ENCODE data around the gene NCF4.

Gene NCF4

GRCh38 chr22:36838119-36839030 lies 22.4 kb upstream of the NCF4 start:
- ATAC-seq (no peak), DNase-seq (no peak)

DNA sequence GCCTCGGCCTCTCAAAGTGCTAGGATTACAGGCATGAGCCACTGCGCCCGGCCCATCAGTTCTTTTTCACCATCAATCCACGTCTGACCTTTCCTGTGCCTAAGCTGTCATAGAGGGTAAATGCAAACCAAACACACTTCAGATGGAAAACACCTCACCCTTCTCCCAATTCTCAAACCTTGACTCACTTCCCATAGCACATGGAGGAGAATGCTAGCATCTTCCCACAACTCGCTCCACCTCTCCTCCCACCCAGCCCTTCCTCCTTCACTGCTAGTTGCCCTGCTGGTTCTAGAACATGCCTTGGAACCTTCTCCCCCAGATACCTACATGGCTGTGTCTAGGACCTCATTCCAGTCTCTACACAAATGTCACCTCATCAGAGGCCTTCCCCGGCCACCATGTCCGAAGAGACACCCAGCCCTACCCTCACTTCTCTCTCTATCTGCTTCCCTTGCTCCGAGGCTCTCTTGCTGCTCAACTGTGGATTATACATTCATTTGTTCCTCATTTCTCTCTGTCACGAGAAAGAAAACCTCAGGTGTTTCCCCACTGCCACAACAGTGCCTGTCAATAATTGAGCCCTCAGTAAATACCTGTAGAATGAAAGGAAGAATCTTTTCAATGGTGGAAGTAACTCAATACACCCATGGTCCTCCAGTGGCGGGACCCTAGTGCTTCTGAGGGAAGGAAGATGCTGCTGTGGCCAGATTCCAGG lies 21.3 kb upstream of the NCF4 start:
- ATAC-seq: peak; percentile 23
- DNase-seq: no peak

DNA sequence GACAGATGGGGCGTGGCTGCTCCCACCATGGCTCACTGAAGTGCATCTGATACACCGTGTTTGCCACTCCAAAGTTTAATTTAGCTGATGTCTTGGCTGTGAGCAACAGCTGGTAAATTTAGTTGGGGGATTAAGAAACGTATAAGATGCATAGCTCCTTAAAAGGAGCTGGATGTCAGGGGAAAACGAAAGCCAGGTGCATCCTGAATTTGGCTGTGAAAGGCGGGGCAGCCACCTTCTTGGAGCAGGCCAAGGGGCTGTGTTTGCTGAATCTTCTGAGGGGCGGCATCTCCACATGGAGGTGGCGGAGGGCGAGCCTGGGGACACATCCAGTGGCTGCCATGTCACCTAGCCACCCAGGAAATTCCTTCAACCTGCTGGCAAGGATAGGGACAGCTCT lies 20.7 kb upstream of the NCF4 start:
- ATAC-seq (no peak), DNase-seq (no peak)

DNA sequence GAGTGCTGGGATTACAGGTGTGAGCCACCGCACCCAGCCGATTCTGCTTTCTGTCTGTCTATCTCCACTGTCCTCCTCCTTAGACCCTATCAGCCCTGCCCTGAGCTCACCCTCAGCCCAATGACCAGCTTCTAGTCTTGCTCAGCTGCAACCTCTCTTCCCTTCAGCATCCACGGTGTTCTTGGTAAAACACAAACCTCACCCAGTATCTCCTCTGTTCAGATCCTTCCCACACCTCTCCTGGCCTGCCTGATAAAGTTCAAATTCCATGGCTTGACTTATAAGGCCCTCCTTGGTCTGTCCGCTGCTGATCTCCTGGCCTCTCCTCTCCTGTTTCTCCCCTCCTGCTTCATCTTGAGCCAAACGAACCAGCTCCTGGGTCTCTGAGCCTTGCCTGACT lies 14.5 kb upstream of the NCF4 start:
- no peak for DNase-seq
- ATAC-seq: no peak

DNA sequence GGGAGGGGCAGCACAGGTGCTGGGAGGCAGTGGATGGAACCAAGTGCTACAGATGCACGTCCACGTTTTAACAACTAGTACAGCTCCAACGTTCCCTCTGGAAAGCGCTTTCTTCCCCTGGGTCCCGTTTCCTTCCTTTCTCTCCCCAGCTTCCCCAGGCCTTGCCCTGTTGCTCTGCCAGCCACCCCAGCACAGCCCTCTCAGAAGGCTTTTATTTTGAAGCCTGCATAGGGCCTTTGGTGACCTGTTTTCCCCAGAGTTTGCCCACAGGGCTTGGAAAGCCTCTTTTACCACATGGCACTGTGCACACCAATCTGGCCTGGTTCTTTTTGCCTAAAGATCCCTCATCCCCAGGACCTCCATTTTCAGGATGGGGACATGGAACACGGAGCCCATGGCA lies 13.9 kb upstream of the NCF4 start:
- ATAC-seq: no peak
- DNase-seq: no peak

GRCh38 chr22:36850056-36850455 lies 10.8 kb upstream of the NCF4 start:
- ATAC-seq (no peak), DNase-seq (no peak)

DNA sequence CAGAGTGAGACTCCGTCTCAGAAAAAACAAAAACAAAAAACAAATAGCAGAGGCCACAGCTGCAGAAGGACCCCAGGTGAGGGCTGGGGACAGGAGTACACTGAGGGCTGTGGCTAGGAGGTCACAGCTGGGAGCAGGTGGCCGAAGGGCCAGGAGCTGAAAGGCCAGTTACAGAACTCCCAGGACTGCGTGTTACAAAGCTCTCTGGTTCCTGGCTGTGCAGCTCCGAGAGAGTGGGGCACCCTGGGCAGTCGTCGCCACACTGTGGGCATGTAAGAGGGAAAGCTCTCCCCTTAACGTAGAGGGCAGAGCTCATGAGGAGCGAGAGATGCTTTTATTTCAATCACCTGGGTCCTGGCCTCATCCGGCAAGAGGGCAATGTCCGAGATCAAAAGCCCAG lies 10.1 kb upstream of the NCF4 start:
- ATAC-seq: no peak
- DNase-seq: no peak

DNA sequence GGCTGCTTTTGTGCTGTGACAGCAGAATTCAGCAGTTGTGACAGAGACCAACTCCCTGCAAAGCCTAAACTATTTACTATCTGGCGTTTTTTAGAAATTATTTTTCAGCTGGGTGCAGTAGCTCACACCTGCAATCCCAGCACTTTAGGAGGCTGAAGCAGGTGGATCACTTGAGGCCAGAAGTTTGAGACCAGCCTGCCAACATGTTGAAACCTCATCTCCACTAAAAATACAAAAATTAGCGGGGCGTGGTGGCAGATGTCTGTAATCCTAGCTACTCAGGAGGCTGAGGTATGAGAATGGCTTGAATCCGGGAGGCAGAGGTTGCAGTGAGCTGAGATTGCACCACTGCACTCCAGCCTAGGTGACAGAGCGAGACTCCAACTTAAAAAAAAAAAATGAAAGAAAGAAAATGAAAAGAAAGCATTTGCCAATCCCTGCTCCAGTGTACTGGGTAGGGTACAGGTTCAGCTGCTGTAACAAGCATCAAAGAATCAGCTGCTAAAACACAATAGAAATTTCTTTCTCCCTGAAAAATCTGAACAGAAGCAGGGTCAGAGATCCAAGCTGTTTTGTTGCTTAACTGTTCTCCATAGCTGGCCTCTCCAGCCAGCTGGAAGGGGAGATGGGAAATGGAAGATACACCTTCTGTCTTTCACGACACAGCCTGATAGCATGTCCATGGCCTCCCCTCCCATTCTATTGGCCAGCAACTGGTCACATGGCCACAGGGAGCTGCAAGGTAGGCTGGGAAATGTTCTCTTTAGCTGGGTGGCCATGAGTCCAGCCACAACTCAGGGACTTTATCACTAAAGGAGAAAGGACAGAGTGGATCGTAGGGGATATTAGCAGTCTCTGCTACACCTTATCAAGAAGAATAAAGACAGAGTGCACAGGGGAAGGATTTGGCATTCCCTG lies 8.5 kb upstream of the NCF4 start:
- DNase-seq (no peak), ATAC-seq (no peak)

- ATAC-seq: peak; percentile 51
- peak; percentile 94 for DNase-seq
Measured at GRCh38 chr22:36853407-36854099, 7.3 kb upstream of the NCF4 start.

DNA sequence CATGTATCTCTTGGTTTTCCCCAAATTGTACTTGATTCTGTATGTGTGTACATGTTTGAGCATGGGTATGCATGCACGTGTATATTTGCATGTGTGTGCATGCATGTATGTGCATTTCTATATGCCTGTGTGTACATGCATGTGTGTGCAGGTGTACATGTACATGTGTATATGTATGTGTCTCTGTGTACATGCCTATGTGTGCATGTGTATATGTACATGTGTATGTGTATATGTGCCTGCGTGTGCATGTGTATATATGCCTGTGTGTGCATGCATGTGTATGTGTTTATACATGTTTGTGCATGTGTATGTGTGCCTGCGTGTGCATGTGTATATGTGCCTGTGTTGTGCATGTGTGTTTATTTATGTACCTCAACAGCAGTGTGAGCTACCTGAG lies 5.3 kb upstream of the NCF4 start:
- DNase-seq: no peak
- no peak for ATAC-seq

GRCh38 chr22:36856121-36856791 lies 4.5 kb upstream of the NCF4 start:
- ATAC-seq (peak; percentile 61), DNase-seq (peak; percentile 98)

DNA sequence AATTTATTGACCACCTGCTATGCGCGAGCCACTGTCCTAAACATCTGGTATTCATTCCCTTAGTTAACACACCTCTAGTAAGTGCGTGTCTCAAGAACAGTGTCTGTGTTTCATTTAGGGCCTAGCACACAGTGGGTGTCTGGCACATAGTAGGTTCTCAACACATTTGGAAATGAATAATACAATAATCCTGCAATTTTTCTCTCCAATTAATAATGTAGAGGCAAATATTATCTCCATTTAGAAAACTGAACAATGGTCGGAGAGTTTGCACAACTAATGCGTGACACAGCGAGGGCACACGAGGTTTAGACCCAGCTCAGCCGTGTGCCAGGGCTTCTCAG lies 4.0 kb upstream of the NCF4 start:
- ATAC-seq (no peak), DNase-seq (no peak)

DNA sequence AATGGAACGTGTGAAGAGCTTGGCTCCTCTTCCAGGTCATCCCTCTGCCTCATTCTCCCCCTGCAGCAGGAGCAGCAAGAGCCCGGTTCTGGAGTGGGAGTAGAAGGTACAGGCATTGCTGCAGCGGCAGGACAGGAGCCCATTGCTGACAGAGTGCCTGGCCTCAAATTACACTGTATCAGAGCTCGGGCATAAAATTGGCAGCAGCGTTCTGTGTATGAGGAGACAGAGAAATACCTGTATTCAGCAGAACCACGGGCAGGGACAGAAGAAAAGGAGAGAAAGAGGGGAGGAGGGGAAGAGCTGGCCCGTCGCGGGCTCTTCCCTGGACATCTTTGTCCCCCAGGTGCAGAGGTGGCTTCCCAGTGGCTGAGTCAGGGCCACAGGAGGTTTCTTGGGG lies 2.6 kb upstream of the NCF4 start:
- ATAC-seq: no peak
- DNase-seq: no peak

GRCh38 chr22:36858966-36859365 lies 1.8 kb upstream of the NCF4 start:
- DNase-seq (no peak), ATAC-seq (no peak)

GRCh38 chr22:36860017-36860416 lies 789 bp upstream of the NCF4 start:
- DNase-seq (no peak), ATAC-seq (no peak)

- DNase-seq (no peak), ATAC-seq (no peak)
Measured at GRCh38 chr22:36860438-36860820, 377 bp upstream of the NCF4 start.

GRCh38 chr22:36862251-36863242 lies 1.7 kb downstream of the NCF4 start:
- no peak for ATAC-seq

GRCh38 chr22:36863281-36863680 lies 2.5 kb downstream of the NCF4 start:
- no peak for ATAC-seq
- no peak for DNase-seq

More at GRCh38 chr22:36862251-36863242, 1.7 kb downstream of the NCF4 start:
- no peak for DNase-seq

GRCh38 chr22:36863979-36864378 lies 3.2 kb downstream of the NCF4 start:
- ATAC-seq: no peak
- DNase-seq: no peak
